ENCODE data around the gene ALKBH4.

GRCh38 chr7:102449136-102449535 is 15.5 kb downstream of the ALKBH4 start:
- TF ChIP-seq, protein P1, sequence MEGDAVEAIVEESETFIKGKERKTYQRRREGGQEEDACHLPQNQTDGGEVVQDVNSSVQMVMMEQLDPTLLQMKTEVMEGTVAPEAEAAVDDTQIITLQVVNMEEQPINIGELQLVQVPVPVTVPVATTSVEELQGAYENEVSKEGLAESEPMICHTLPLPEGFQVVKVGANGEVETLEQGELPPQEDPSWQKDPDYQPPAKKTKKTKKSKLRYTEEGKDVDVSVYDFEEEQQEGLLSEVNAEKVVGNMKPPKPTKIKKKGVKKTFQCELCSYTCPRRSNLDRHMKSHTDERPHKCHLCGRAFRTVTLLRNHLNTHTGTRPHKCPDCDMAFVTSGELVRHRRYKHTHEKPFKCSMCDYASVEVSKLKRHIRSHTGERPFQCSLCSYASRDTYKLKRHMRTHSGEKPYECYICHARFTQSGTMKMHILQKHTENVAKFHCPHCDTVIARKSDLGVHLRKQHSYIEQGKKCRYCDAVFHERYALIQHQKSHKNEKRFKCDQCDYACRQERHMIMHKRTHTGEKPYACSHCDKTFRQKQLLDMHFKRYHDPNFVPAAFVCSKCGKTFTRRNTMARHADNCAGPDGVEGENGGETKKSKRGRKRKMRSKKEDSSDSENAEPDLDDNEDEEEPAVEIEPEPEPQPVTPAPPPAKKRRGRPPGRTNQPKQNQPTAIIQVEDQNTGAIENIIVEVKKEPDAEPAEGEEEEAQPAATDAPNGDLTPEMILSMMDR (optimal IDR thresholded peaks at IDR 0.05 in 1 of 3, IDR thresholded peaks at IDR 0.05 in 1 of 3, conservative IDR thresholded peaks at IDR 0.05 in 1 of 3; ENCODE audit: extremely low read depth in 1 of 3, insufficient read depth in 2 of 3, low read length in 3 of 3): no peak
- no peak for TF ChIP-seq EZH2 (IDR thresholded peaks at IDR 0.05; ENCODE audit: low read length)
